Stimulated activated naive B cell treated with anti-CD40 and anti-IgM and Interleukin-4, amounts not matched to agents 10 μg/mL and 1 μg/mL and 100 μg/mL, for 72 hours (primary cell): ENCODE measurements around the gene GDF11.
A peak's percentile ranks its signal among the peaks of the same experiment; 100 is the strongest.
"Not testable (repeated sequence)": the region's sequence is repeated elsewhere in the genome, so short reads cannot be mapped to it uniquely, and the experiment has no call there.

Experiments used
- ATAC-seq, 2 donors: fragments of 150-1000 bp; cut with Tn5 transposase; replicated peaks; 2 replicates each; pipeline ENCODE4 v1.10.0; 2021; ENCODE audit warnings: moderate library complexity in 1 of 2
- DNase-seq: peaks from one replicate; pipeline ENCODE4 v3.0.0; 2021
- H3K27ac Mint-ChIP-seq: one replicate; pipeline ENCODE4 v1.8.0; 2022; ENCODE audit warnings: mild to moderate bottlenecking, mixed read lengths
- H3K27me3 Mint-ChIP-seq, 2 donors: one replicate each; pipeline ENCODE4 v1.8.0; 2022; ENCODE audit warnings: mixed read lengths in 2 of 2
- H3K36me3 Mint-ChIP-seq, 2 donors: one replicate each; pipeline ENCODE4 v1.8.0; 2022; ENCODE audit warnings: mixed read lengths in 2 of 2, mild to moderate bottlenecking in 1 of 2
- H3K4me1 Mint-ChIP-seq, 2 donors: one replicate each; pipeline ENCODE4 v1.8.0; 2022; ENCODE audit warnings: mixed read lengths in 2 of 2, mild to moderate bottlenecking in 1 of 2
- H3K4me3 Mint-ChIP-seq, 2 donors: one replicate each; pipeline ENCODE4 v1.8.0; 2022; ENCODE audit warnings: mild to moderate bottlenecking in 2 of 2, mixed read lengths in 2 of 2, moderate library complexity in 1 of 2
- H3K9me3 Mint-ChIP-seq, 2 donors: one replicate each; pipeline ENCODE4 v1.8.0; 2022; ENCODE audit warnings: mixed read lengths in 2 of 2, mild to moderate bottlenecking in 1 of 2

Gene GDF11

DNA sequence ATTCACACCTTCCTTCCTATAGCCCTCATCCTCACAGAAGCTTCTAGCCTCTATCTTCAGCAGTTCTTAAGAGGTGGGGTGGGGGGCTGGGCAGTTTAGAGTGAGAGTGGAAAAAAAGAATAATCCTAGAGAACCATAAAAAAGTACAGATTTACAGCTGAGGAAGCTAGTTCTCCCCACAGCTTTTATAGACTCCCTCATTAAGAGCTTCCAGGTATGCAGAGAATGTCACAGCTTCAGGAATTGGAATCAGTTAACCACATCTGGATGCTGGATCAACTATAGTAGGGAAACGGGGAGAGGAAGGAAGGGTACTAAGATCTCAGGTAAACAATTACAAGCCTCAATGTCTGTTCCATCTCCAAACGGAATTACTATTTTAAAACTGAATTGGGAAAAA is 12.3 kb downstream of the GDF11 start:
- Mint-ChIP-seq H3K36me3 (peaks cover 37 to 53% of the 10 kb centered on the region in 2 donors), H3K27ac (no peak overlapping the region), H3K27me3 (no peaks in the 10 kb centered on the region), H3K9me3 (no peaks in the 10 kb centered on the region), H3K4me3 (no peak overlapping the region), H3K4me1 (no peaks in the 10 kb centered on the region)
- ATAC-seq (no peak), DNase-seq (no peak)

DNA sequence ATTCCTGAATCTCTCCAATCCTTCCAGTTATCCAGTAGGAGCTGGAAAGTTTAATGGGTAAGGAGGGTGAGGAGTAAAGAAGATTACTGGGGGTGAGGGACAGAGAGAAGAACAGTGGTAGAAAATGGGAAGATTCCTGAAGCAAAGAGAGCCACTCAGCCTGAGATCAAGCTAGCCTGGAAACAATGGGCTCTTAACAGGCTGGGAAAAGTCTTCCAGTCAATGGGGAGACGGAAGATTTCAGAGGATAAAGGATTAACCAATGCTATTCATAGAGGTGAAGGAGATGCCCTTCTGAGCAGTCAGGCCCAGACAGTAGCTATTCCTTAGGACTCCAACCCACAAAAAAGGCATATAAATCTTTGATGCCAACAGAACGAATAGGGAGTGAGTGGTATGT is 14.8 kb downstream of the GDF11 start:
- Mint-ChIP-seq H3K36me3 (peaks cover 39 to 54% of the 10 kb centered on the region in 2 donors), H3K27ac (peak overlapping the region; percentile 68), H3K4me1 (peaks cover 0 to 1% of the 10 kb centered on the region in 2 donors), H3K27me3 (no peaks in the 10 kb centered on the region), H3K9me3 (no peaks in the 10 kb centered on the region), H3K4me3 (no peak overlapping the region)
- no peak for ATAC-seq
- DNase-seq, result no peak

DNA sequence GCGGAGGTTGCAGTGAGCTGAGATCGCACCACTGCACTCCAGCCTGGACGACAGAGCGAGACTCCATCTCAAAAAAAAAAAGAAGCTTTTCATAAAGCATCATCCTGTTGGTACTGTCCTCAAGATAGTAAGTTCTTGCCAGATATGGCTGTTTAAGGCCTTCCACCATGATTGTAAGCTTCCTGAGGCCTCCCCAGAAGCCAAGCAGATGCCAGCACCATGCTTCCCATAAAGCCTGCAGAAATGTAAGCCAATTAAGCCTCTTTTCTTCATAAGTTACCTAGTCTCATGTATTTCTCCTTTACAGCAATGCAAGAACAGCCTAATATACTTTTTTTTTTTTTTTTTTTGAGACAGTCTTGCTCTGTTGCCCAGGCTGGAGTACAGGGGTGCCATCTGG is 15.7 kb downstream of the GDF11 start:
- not testable (repeated sequence) for H3K4me1 Mint-ChIP-seq, DNase-seq, H3K27me3 Mint-ChIP-seq, H3K27ac Mint-ChIP-seq, H3K4me3 Mint-ChIP-seq, ATAC-seq, H3K9me3 Mint-ChIP-seq
- peaks cover 39 to 48% of the 10 kb centered on the region in 2 donors for H3K36me3 Mint-ChIP-seq

DNA sequence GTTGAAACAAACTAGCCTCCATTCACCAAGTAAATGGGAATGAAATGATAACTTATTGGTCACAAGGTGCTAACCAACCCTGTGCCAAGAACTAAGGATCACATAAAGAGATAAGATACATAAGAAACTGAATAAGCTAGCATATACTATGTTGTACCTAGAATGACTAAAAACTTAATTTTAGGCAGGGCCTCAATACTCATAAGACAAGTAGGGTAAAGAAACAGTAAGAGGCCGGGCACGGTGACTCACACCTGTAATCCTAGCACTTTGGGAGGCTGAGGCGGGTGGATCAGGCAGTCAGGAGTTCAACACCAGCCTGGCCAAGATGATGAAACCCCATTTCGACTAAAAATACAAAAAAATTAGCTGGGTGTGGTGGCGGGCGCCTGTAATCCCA is 17.7 kb downstream of the GDF11 start:
- ATAC-seq (no peak), DNase-seq (no peak)
- H3K27ac Mint-ChIP-seq, result no peak overlapping the region
- H3K4me3 Mint-ChIP-seq, result no peak overlapping the region
- H3K4me1 Mint-ChIP-seq, result peaks cover 0 to 1% of the 10 kb centered on the region in 2 donors
- no peaks in the 10 kb centered on the region for H3K27me3 Mint-ChIP-seq
- H3K36me3 Mint-ChIP-seq, result peaks cover 32 to 36% of the 10 kb centered on the region in 2 donors
- H3K9me3 Mint-ChIP-seq, result no peaks in the 10 kb centered on the region

DNA sequence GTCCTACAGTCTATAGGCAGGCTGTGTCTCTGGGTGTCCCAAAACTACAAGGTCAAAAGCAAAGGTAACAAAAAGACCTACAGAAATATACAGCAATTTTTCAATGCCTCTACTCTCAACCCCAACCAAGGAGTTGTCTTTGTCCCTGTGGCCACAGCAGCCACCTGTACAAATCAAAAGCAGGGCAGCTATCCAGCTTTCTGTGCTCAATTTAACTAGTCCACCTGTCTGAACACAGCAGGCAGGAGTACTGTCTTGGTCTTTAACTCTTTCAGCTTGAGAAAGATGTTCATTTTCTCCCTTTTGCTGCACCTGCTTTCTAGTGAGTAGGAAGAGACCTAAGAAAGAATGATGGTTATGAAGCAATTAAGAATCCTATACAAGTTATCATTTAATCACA is 19.7 kb downstream of the GDF11 start:
- ATAC-seq, result no peak
- no peak for DNase-seq
- peaks cover 31 to 33% of the 10 kb centered on the region in 2 donors for H3K36me3 Mint-ChIP-seq
- H3K27ac Mint-ChIP-seq, result no peak overlapping the region
- H3K4me3 Mint-ChIP-seq, result no peak overlapping the region
- peaks cover 0 to 3% of the 10 kb centered on the region in 2 donors for H3K4me1 Mint-ChIP-seq
- no peaks in the 10 kb centered on the region for H3K9me3 Mint-ChIP-seq
- H3K27me3 Mint-ChIP-seq, result no peaks in the 10 kb centered on the region

DNA sequence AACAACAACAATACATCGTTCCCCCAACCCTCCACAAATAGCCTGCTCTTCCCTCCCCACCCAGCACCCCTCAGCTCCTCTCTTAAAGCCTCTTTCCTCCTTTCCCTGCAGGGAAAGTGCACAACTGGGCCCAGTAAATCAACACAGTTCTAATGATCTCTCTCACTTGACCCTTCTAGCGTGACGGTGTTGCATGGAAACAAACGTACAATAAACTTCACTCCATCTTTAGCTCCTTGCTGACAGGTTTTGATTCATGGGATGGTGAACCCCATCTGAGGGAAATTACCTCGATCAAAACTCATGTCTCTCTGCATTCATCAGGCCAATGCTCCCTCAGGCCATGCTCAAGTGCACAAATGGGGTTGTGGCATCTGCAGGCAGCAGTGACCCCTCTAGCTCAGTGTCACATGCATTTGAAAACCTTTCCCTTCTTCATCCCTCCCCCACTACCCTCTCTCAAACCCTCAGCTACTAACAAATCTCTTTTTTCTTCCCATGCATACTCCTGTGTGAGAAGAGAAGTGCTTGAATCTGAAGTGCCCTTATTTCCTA is 22.9 kb downstream of the GDF11 start:
- Mint-ChIP-seq H3K9me3 (no peaks in the 10 kb centered on the region), H3K4me1 (peaks cover 0 to 6% of the 10 kb centered on the region in 2 donors), H3K36me3 (peaks cover 16 to 26% of the 10 kb centered on the region in 2 donors), H3K27me3 (no peaks in the 10 kb centered on the region), H3K4me3 (no peak overlapping the region), H3K27ac (peak overlapping the region; percentile 56)
- DNase-seq (no peak), ATAC-seq (no peak)

DNA sequence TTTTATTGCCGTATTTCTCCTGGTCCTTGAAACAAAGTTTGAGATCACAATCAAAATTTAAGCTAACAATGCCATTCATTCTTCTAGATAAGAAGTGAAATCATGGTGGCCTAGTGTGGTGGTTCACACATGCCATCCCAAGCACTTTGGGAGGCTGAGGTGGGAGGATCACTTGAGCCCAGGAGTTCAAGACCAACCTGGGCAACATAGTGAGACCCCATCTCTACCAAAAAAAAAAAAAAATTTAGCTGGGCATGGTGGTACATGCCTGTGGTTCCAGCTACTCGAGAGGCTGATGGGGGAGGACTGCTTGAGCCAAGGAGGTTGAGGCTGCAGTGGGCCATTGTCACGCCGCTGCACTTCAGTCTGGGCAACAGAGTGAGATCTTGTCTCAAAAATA is 24.2 kb downstream of the GDF11 start:
- DNase-seq (no peak), ATAC-seq (no peak)
- Mint-ChIP-seq H3K27ac (no peak overlapping the region), H3K9me3 (no peaks in the 10 kb centered on the region), H3K36me3 (peaks cover 25 to 30% of the 10 kb centered on the region in 2 donors), H3K4me3 (no peak overlapping the region), H3K4me1 (peaks cover 0 to 6% of the 10 kb centered on the region in 2 donors), H3K27me3 (no peaks in the 10 kb centered on the region)

DNA sequence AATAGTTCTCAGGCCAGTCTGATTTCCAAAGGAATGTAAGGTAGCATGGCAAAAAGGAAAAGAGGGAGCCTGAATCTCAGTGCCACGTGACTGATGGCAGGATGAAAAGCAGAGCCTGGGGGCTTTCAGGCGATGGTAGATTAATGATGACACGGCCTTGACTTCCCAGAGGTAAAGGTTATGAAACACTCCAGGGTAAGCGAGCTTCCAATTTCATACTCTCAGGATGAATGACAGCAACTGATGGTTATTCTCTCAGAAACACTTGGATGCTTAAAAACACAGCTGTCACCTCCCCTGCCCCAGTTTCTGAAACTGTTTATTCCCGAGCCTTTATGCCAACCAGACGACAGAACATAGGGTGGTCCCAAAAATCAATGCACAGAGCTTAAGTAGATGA is 28.8 kb downstream of the GDF11 start:
- no peak overlapping the region for H3K27ac Mint-ChIP-seq

DNA sequence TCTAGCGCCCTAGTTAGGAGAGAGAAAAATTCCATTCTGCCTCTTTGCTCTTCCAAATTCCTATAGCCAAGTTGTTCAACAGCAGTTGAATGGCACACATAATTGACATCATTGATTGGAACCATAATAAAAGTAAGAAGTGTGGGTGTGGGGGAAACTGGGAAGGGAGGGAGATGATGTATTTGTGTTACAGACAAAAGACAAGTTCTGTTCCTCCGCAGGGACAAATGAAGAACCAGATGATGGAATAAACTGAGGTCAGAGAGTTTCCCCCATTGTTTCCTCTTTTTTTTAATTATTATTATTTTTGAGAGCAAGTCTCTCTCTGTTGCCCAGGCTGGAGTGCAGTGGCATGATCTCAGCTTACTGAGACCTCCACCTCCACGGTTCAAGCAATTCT is 34.9 kb downstream of the GDF11 start:
- H3K9me3 Mint-ChIP-seq, result no peaks in the 10 kb centered on the region
- peaks cover 29% of the 10 kb centered on the region in 2 donors for H3K36me3 Mint-ChIP-seq
- no peak for DNase-seq
- ATAC-seq, result no peak
- H3K27ac Mint-ChIP-seq, result no peak overlapping the region
- peaks cover 0 to 10% of the 10 kb centered on the region in 2 donors for H3K4me1 Mint-ChIP-seq
- no peaks in the 10 kb centered on the region for H3K27me3 Mint-ChIP-seq
- no peak overlapping the region for H3K4me3 Mint-ChIP-seq

More for the DNA sequence above, 28.8 kb downstream of the GDF11 start:
- Mint-ChIP-seq H3K9me3 (no peaks in the 10 kb centered on the region), H3K27me3 (no peaks in the 10 kb centered on the region), H3K4me3 (no peak overlapping the region), H3K4me1 (peaks cover 0 to 4% of the 10 kb centered on the region in 2 donors), H3K36me3 (peaks cover 33 to 37% of the 10 kb centered on the region in 2 donors)
- DNase-seq, result no peak
- no peak for ATAC-seq

DNA sequence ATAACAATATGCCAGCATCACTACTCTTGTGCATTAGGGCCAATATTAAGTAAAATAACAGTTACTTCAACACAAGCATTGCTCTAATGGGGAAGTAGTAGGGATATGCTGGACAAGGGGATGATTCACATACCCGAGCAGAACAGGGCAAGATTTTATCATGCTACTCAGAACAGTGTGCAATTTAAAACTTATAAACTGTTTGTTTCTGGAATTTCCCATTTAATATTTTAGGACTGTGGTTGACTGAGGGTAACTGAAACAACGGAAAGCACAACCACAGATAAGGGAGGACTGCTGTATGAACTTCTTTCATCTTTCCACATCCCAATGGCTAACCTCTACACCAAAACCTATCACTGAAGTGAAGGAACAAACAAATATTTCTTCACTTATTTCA is 37.8 kb downstream of the GDF11 start:
- H3K4me3 Mint-ChIP-seq, result no peak overlapping the region
- H3K27ac Mint-ChIP-seq, result no peak overlapping the region
- no peaks in the 10 kb centered on the region for H3K27me3 Mint-ChIP-seq
- DNase-seq (no peak), ATAC-seq (no peak)
- no peaks in the 10 kb centered on the region for H3K9me3 Mint-ChIP-seq
- peaks cover 0 to 10% of the 10 kb centered on the region in 2 donors for H3K4me1 Mint-ChIP-seq
- peaks cover 25 to 30% of the 10 kb centered on the region in 2 donors for H3K36me3 Mint-ChIP-seq

DNA sequence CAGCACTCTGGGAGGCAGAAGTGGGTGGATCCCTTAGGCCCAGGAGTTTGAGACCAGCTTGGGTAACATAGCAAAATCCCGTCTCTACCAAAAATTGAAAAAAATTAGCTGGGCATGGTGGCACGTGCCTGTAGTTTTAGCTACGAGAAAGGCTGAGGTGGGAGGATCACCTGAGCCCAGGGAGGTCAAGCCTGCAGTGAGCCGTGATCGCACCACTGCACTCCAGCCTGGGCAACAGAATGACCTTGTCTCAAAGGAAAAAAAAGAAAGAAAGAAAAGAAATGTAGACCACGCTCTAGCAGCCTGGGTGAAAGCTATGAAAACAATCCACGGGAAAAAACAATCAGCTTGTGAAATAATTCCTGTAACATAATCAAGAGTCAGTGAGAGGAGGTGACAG is 45.6 kb downstream of the GDF11 start:
- Mint-ChIP-seq H3K4me3 (no peak overlapping the region), H3K27me3 (no peaks in the 10 kb centered on the region), H3K27ac (no peak overlapping the region), H3K9me3 (no peaks in the 10 kb centered on the region), H3K36me3 (peaks cover 25 to 48% of the 10 kb centered on the region in 2 donors), H3K4me1 (no peaks in the 10 kb centered on the region)
- DNase-seq, result no peak
- no peak for ATAC-seq

DNA sequence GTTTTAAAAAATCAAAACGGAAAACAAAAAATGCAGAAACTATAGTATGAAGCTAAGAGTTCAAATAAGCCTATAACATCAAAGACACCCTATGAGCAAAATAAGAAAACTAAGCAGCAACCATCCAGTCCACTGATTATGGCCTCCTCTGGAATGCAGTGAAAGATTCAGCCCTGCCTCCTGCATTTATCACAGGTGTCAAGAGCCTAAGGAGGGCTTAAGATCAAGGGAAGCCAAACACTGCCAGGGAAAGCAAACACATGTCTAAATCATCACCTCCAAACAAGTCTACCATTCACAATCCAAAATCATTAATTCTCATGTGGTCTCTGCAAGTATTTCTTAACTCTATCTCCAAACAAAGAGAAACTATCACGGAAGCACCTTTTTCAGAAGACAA is 46.2 kb downstream of the GDF11 start:
- no peaks in the 10 kb centered on the region for H3K9me3 Mint-ChIP-seq
- DNase-seq (no peak), ATAC-seq (no peak)
- H3K4me3 Mint-ChIP-seq, result no peak overlapping the region
- H3K36me3 Mint-ChIP-seq, result peaks cover 22 to 44% of the 10 kb centered on the region in 2 donors
- H3K27ac Mint-ChIP-seq, result no peak overlapping the region
- H3K27me3 Mint-ChIP-seq, result no peaks in the 10 kb centered on the region
- H3K4me1 Mint-ChIP-seq, result no peaks in the 10 kb centered on the region

DNA sequence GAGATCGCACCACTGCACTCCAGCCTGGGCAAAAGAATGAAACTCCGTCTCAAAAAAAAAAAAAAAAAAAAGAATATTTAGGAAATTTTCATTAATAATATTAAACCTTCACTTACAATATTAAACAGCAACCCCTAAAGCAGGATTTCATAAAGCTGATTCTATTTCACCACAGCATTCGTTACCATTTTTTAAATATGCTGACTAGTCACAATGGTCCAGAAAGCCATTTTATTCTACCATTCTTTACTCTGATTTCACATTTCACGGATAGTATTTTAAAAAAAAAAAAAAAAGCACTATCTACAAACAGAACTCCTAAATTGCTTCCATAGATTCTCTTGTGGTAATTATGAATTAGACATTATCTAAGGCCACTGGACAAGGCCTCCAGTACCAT is 47.0 kb downstream of the GDF11 start:
- Mint-ChIP-seq H3K27me3 (no peaks in the 10 kb centered on the region), H3K27ac (no peak overlapping the region), H3K4me3 (no peak overlapping the region), H3K9me3 (no peaks in the 10 kb centered on the region), H3K4me1 (no peaks in the 10 kb centered on the region), H3K36me3 (peaks cover 25 to 49% of the 10 kb centered on the region in 2 donors)
- DNase-seq (no peak), ATAC-seq (no peak)

DNA sequence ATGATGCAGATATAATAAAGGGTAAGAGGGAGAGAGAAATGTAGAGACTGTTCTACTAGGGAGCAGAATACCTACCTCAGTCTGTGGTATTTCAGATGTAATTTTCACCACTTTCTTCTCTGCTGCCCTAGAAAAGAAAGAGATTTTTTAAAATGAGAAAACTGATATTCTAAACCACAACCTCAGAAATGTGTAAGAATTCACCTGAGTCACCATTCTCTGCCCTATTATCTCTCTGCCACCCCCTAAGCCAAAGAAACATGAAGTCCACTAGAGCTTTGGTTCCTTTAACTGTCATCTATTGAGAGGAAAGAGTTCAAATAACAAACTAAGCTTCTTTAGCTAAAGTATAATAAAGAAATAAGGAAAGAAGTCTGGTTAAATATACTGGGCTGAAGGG is 53.0 kb downstream of the GDF11 start:
- no peak for ATAC-seq
- peaks cover 25 to 43% of the 10 kb centered on the region in 2 donors for H3K36me3 Mint-ChIP-seq

DNA sequence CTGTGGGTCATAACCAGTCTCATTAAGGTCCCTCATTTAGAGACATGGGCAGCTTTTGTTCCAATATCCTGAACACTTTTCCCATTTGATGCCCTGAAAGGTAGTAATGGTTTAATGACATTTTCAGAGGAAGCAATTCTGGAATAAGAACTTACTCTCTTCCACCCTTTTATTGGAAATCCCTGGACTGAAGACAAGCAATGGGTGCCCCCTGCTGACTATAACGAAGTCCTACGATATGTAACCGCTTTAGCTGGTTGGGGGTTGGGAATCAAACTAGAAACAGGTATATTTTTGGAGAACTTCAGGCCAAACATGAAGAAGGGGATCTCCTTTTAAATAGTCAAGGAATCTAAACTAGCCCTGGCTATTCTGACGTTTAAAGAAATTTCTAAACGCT is 54.1 kb downstream of the GDF11 start:
- Mint-ChIP-seq H3K27me3 (no peaks in the 10 kb centered on the region), H3K4me1 (peaks cover 11 to 17% of the 10 kb centered on the region in 2 donors), H3K36me3 (peaks cover 28 to 39% of the 10 kb centered on the region in 2 donors), H3K4me3 (no peak overlapping the region), H3K9me3 (no peaks in the 10 kb centered on the region), H3K27ac (no peak overlapping the region)
- no peak for ATAC-seq
- no peak for DNase-seq

More for the DNA sequence above, 53.0 kb downstream of the GDF11 start:
- H3K4me3 Mint-ChIP-seq, result no peak overlapping the region
- H3K4me1 Mint-ChIP-seq, result peaks cover 11 to 17% of the 10 kb centered on the region in 2 donors
- DNase-seq, result no peak
- no peaks in the 10 kb centered on the region for H3K9me3 Mint-ChIP-seq
- H3K27me3 Mint-ChIP-seq, result no peaks in the 10 kb centered on the region
- no peak overlapping the region for H3K27ac Mint-ChIP-seq

DNA sequence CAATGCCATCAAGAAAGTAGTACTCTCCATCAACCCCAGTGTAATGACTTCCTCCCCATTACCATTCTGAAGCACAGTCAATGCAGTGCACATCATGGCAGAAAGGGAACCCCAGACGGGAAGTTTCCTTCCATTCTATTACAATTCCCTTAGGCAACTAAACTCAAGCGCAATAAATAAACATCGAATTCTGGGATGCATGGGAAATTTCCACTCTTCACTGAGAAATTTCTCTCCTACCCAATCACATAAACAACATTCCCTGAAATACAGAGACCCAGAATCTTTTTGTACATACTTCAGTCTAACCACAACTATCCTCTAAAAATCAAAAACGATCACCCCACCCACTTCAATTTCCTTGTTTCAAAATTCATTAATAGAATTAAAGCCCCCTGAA is 54.6 kb downstream of the GDF11 start:
- ATAC-seq (no peak), DNase-seq (no peak)
- H3K27ac Mint-ChIP-seq, result no peak overlapping the region
- peaks cover 11 to 17% of the 10 kb centered on the region in 2 donors for H3K4me1 Mint-ChIP-seq
- no peaks in the 10 kb centered on the region for H3K9me3 Mint-ChIP-seq
- no peak overlapping the region for H3K4me3 Mint-ChIP-seq
- H3K27me3 Mint-ChIP-seq, result no peaks in the 10 kb centered on the region
- H3K36me3 Mint-ChIP-seq, result peaks cover 28 to 38% of the 10 kb centered on the region in 2 donors
